ENCODE data around the gene FBH1. TPM values are rescaled to one million over a fixed set of nuclear protein-coding genes. Genes with fewer than 3 reads are reported as not detected.
"Not testable (repeated sequence)": the region's sequence is repeated elsewhere in the genome, so short reads cannot be mapped to it uniquely, and the experiment has no call there.

Gene FBH1
- total RNA-seq, 1 experiment from 2014 or later: 84.0 TPM

DNA sequence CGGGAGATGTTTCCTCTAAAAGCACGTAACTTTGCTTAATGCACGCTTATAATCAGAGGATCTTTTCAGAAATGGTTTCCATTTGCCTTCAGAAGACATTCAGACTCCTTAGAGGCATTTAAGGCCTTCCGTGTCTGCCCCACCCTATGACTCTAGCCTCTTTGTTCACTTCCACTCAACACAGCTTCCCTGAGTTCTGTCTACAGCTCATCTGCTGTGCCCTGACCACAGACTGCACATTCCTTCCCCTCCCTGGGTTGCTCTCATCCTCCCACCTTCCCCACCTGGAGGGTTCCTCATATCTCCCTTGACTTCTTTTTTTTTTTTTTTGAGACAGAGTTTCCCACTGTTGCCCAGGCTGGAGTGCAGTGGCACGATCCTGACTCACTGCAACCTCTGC, 16.6 kb downstream of the FBH1 start:
- BruUV-seq (replicated peaks): no TSS peak

DNA sequence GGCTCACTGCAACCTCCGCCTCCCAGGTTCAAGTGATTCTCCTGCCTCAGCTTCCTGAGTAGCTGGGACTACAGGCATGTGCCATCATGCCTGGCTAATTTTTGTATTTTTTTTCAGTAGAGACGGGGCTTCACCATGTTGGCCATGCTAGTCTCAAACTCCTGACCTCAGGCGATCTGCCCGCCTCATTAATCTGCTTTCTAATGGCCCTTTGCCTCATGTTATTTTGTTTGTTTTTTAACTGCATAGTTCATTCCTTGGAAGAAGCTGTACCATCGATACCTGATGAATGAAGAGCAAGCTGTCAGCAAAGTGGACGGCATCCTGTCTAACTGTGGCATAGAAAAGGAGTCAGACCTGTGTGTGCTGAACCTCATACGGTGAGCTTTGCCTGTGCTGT, 18.6 kb downstream of the FBH1 start:
- intact Hi-C loops (cut with micrococcal nuclease; ENCODE audit: unreplicated experiment); POLR2A ChIA-PET (ENCODE audit: low non-redundant PET); CTCF ChIA-PET; DNase-seq (ENCODE audit: low spot score); H3K27me3 ChIP-seq (replicated peaks; ENCODE audit: insufficient read depth, low read depth, low read length, poor library complexity); H3K4me1 ChIP-seq (ENCODE audit: insufficient read depth, low read length, poor library complexity, severe bottlenecking); H3K4me3 ChIP-seq (ENCODE audit: low read depth, low read length, poor library complexity, severe bottlenecking); H3K27ac ChIP-seq (ENCODE audit: low read depth, low read length, poor library complexity, severe bottlenecking); H3K9me3 ChIP-seq (ENCODE audit: low read depth, low read length, poor library complexity, severe bottlenecking); BruUV-seq (replicated peaks): not testable (repeated sequence)
- H3K36me3 ChIP-seq (ENCODE audit: insufficient read depth, low read length, poor library complexity, severe bottlenecking): peaks cover 49% of the 10 kb centered on the region

More for the DNA sequence above, 16.6 kb downstream of the FBH1 start:
- Histone ChIP-seq H3K4me3 (ENCODE audit: low read depth, low read length, poor library complexity, severe bottlenecking) (no peak overlapping the region), H3K4me1 (ENCODE audit: insufficient read depth, low read length, poor library complexity, severe bottlenecking) (no peaks in the 10 kb centered on the region), H3K9me3 (ENCODE audit: low read depth, low read length, poor library complexity, severe bottlenecking) (no peaks in the 10 kb centered on the region), H3K27me3 (replicated peaks; ENCODE audit: insufficient read depth, low read depth, low read length, poor library complexity) (no peaks in the 10 kb centered on the region), H3K27ac (ENCODE audit: low read depth, low read length, poor library complexity, severe bottlenecking) (no peak overlapping the region), H3K36me3 (ENCODE audit: insufficient read depth, low read length, poor library complexity, severe bottlenecking) (peaks cover 39% of the 10 kb centered on the region)
- no peak for DNase-seq (ENCODE audit: low spot score)
- intact Hi-C loops (cut with micrococcal nuclease; ENCODE audit: unreplicated experiment): no loop called here
- ChIA-PET POLR2A (ENCODE audit: low non-redundant PET) (no interaction called here), CTCF (no interaction called here)
- no peak for TF ChIP-seq EZH2 (IDR thresholded peaks at IDR 0.05; ENCODE audit: borderline replicate concordance, low read depth, low read length, poor library complexity, severe bottlenecking)
- TF ChIP-seq, protein P1, sequence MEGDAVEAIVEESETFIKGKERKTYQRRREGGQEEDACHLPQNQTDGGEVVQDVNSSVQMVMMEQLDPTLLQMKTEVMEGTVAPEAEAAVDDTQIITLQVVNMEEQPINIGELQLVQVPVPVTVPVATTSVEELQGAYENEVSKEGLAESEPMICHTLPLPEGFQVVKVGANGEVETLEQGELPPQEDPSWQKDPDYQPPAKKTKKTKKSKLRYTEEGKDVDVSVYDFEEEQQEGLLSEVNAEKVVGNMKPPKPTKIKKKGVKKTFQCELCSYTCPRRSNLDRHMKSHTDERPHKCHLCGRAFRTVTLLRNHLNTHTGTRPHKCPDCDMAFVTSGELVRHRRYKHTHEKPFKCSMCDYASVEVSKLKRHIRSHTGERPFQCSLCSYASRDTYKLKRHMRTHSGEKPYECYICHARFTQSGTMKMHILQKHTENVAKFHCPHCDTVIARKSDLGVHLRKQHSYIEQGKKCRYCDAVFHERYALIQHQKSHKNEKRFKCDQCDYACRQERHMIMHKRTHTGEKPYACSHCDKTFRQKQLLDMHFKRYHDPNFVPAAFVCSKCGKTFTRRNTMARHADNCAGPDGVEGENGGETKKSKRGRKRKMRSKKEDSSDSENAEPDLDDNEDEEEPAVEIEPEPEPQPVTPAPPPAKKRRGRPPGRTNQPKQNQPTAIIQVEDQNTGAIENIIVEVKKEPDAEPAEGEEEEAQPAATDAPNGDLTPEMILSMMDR (conservative IDR thresholded peaks at IDR 0.05; ENCODE audit: low read depth, low read length): no peak

DNA sequence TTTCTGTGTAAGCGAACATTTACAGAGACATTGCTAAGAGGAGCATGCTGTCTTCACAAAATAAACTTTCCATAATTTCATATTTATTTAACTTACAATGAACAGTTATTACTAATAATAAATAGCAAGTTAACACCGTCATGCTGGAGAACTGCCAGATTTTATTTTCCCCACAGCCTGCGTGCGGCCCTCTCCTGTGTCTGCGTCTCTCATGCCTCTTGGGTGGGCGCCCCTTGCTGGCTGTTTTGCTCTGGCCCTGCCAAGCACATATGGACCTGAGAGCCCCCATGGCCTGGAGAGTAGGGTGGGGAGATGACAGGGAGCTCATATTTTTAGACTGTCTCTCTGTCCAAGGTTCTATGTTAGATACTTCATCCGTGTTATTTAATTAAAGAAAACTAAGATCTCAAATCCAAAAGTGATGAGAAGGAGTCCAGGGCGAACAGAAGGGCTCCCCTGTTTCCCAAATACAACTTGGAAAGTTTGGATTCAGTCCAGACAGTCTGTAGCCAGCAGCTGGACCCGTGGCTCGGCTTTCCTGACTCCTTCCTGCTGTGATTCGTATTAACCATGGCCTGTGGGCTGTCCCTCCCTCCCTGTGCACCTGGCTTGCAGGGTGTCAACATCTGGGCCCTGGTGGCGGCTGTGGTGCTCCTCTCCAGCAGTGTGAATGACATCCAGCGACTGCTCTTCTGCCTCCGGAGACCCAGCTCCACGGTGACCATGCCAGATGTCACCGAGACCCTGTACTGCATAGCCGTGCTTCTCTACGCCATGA, 20.5 kb downstream of the FBH1 start:
- ChIA-PET CTCF (no interaction called here), POLR2A (ENCODE audit: low non-redundant PET) (no interaction called here)
- no peak for DNase-seq (ENCODE audit: low spot score)
- no peak overlapping the region for H3K27ac ChIP-seq (ENCODE audit: low read depth, low read length, poor library complexity, severe bottlenecking)
- peaks cover 67% of the 10 kb centered on the region for H3K36me3 ChIP-seq (ENCODE audit: insufficient read depth, low read length, poor library complexity, severe bottlenecking)
- TF ChIP-seq, protein P1 (conservative IDR thresholded peaks at IDR 0.05; ENCODE audit: low read depth, low read length): no peak
- no peak for TF ChIP-seq EZH2 (IDR thresholded peaks at IDR 0.05; ENCODE audit: borderline replicate concordance, low read depth, low read length, poor library complexity, severe bottlenecking)
- no peak overlapping the region for H3K4me3 ChIP-seq (ENCODE audit: low read depth, low read length, poor library complexity, severe bottlenecking)
- H3K27me3 ChIP-seq (replicated peaks; ENCODE audit: insufficient read depth, low read depth, low read length, poor library complexity): no peaks in the 10 kb centered on the region
- BruUV-seq (replicated peaks): no TSS peak
- H3K4me1 ChIP-seq (ENCODE audit: insufficient read depth, low read length, poor library complexity, severe bottlenecking): no peaks in the 10 kb centered on the region
- H3K9me3 ChIP-seq (ENCODE audit: low read depth, low read length, poor library complexity, severe bottlenecking): no peaks in the 10 kb centered on the region
- intact Hi-C loops (cut with micrococcal nuclease; ENCODE audit: unreplicated experiment): no loop called here

DNA sequence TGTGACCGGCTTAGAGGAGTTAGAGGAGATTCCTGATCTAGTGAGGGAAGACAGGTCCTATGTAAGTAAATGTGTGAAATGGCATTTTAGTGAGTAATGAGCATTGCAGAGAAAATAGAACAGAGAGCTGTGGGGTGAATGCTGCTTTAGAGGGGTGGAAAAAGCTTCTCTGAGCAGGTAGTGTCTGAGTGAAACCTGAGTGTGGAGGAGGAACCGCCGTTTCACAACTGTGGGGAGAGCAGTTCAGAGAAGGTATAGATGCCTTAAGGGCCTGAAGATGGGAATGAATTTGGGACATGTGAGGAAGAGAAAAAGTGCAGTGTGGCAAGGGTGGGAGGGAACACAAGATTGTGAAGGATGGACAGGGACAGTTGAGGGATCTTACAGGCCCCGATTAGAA, 21.6 kb downstream of the FBH1 start:
- POLR2A ChIA-PET (ENCODE audit: low non-redundant PET): no interaction called here
- no peak overlapping the region for H3K27ac ChIP-seq (ENCODE audit: low read depth, low read length, poor library complexity, severe bottlenecking)

More for the DNA sequence above, 21.6 kb downstream of the FBH1 start:
- TF ChIP-seq EZH2 (IDR thresholded peaks at IDR 0.05; ENCODE audit: borderline replicate concordance, low read depth, low read length, poor library complexity, severe bottlenecking): no peak
- Histone ChIP-seq H3K9me3 (ENCODE audit: low read depth, low read length, poor library complexity, severe bottlenecking) (no peaks in the 10 kb centered on the region), H3K27me3 (replicated peaks; ENCODE audit: insufficient read depth, low read depth, low read length, poor library complexity) (no peaks in the 10 kb centered on the region), H3K36me3 (ENCODE audit: insufficient read depth, low read length, poor library complexity, severe bottlenecking) (peaks cover 69% of the 10 kb centered on the region), H3K4me3 (ENCODE audit: low read depth, low read length, poor library complexity, severe bottlenecking) (no peak overlapping the region), H3K4me1 (ENCODE audit: insufficient read depth, low read length, poor library complexity, severe bottlenecking) (no peaks in the 10 kb centered on the region)
- CTCF ChIA-PET: no interaction called here
- DNase-seq (ENCODE audit: low spot score): no peak
- intact Hi-C loops (cut with micrococcal nuclease; ENCODE audit: unreplicated experiment): no loop called here
- BruUV-seq (replicated peaks): no TSS peak
